GM19324 (cell line): ENCODE measurements around the gene BTBD19.
"Not testable (repeated sequence)": the region's sequence is repeated elsewhere in the genome, so short reads cannot be mapped to it uniquely, and the experiment has no call there.

ENCODE experiments used
- ATAC-seq: cut with Tn5 transposase; IDR thresholded peaks from one replicate; pipeline ENCODE4 v1.9.1; 2021; ENCODE audit warnings: mild to moderate bottlenecking, moderate library complexity; ENCODE audit not compliant: unreplicated experiment, low FRiP score

Gene BTBD19

DNA sequence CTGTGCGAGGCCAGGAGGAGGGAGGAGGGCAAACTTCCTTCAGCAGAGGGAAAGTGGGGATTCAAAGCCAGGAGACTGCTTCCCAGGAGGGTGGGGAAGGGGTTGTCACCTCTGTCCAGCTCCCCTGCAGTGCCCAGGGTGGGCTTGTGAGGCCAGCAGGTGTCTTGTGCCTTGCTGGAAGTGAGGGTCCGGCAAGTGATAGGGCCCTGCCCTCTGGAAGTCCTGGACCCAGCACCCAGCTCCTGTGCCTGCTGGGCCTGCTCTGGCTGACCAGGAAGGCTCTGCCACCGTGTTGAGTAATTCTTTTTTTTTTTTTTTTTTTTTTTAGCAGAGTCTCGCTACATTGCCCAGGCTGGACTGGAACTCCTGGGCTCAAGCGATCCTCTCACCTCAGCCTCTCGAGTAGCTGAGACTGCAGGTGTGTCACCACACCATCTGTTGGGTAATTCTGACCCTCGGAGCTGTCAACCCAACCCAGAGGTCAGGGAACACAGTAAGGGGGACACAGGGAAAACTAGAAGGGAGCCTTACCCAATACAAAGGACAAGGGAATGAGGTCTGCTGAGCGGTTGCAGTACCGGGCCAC is 21.4 kb upstream of the BTBD19 start:
- ATAC-seq, result no peak

DNA sequence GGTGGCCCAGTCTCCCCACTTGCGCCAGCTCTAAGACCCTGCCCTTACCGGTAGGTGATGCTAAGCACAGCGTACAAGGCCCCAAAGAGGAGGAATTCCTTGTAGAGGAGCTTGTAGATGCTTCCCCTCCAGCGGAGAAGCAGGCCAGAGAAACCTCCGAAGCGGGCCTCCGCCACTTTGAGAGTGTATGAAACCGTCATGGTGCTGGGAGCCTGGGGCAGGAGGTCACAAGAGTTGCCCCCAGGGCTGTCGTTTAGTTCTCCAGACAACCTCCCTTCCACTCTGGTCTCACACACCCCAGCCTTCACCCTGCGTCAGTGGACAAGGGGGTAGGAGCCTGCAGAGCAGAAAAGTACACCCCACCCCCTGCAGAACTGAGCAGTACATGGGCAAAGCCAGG is 20.8 kb upstream of the BTBD19 start:
- ATAC-seq, result no peak

DNA sequence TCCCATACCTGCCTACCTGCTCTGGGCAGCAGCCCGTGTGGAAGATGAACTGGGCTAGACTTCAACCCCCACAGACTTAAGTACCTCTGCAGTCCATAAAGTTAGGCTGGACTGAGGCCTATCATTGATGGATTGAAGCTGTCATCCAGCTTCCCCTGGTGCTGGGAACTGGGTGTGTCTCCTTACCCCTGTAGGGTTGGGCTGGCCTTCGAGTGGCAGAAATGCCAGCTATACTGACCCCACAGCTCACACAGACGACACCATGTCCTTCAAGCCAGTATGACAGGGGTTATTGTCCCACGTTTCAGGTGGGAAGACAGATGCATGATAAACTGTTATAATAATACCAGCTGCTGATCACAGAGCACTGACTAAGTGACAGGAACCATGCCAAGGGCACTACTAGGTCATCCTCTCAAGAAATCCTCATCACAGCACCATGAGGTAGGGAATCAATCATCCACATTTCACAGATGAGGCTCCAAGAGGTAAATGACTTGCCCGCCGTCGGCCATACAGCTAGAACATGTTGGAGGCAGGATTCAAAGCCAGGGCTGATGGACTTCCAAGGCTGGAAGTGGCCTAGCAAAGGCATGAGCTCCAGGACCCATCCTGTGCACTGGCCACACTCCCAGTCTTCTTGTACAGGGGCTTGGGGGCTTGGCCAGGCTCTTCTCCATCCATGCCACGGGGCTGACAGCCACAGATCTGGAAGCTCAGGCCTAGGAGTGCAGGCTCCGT is 20.0 kb upstream of the BTBD19 start, which contains the start of gene BEST4:
Gene BEST4, minus strand, starts transcription at position 51 of the 741 bp plus-strand sequence. CDS start 465 bp downstream, outside the sequence.
- no peak for ATAC-seq

DNA sequence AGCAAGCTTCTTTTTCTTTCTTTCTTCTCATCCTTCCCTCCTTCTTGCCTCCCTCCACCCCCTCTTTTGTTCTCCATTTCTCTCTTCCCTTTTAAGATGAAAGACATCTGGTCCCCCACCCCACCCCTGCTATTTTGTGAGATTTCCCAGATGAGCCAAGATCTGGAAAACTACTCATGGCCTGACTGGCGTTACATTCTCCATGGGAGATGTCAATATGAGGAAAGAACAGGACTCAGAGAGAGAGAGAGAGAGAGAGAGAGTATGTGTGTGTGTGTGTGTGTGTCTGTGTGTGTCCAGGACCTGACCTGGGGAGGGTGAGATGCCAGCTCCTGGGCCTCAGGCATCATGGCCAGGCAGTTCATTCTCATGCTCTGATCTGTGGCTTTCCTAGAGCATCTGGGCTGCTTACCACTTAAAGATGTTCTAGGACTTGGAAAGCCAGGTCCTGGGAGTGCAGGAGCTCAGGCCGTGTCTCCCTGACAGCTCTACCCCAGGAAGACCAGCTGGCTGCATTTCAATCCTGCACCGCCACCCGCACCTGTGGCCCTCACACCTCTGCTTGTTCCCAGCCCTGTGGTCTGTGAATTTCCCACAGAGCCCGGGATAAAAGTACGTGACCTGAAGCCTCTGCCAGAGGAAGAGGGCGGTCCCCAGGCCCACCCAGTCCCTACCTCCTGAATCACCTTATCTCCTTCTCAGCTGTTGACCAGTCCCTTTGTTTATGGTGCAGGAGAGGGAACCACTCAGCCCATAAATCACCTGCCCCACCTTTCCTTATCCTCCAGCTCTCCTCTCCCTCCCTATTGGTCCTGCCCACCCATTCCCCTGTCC is 17.1 kb upstream of the BTBD19 start:
- no peak for ATAC-seq

DNA sequence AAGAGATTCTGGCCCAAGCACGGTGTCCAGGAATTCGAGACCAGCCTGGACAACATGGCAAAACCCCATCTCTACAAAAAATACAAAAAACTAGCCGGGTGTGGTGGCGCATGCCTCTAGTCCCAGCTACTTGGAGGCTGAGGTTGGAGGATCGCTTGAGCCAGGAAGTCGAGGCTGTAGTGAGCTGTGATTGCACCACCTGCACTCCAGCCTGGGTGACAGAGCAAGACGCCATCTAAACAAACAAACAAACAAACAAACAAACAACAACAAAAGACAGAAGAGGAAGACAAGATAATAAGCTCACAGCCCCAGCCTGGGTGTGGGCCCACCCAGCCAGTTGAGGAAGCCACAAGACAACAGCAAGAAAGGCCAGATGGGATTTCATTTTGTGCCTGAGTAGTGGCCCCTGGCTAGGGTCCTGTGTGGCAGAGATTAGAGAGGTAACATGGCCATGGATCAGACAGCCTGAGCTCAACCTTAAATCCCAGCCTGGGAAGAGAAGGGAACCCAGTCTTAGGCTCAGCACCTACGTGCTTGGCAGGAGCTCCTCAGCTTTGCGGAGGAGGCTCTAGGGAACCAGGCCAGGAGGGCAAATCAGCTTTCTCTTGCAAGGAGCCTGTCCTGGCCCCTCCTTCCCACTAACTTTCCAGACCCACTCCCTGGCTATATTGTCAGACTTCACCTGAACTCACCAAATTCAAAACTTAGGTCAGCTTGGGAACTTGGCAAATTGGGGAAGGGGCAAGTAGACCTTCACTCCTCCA is 15.4 kb upstream of the BTBD19 start:
- no peak for ATAC-seq

DNA sequence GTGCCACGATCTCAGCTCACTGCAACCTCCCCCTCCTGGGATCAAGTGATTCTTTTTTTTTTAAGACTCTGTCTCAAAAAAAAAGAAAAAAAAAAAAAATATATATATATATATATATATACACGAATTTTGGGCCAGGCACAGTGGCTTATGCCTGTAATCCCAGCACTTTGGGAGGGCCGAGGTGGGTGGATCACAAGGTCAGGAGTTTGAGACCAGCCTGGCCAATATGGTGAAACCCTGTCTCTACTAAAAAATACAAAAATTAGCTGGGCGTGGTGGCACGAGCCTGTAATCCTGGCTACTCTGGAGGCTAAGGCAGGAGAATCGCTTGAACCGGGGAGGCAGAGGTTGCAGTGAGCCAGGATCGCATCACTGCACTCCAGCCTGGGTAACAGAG is 10.4 kb upstream of the BTBD19 start:
- not testable (repeated sequence) for ATAC-seq

DNA sequence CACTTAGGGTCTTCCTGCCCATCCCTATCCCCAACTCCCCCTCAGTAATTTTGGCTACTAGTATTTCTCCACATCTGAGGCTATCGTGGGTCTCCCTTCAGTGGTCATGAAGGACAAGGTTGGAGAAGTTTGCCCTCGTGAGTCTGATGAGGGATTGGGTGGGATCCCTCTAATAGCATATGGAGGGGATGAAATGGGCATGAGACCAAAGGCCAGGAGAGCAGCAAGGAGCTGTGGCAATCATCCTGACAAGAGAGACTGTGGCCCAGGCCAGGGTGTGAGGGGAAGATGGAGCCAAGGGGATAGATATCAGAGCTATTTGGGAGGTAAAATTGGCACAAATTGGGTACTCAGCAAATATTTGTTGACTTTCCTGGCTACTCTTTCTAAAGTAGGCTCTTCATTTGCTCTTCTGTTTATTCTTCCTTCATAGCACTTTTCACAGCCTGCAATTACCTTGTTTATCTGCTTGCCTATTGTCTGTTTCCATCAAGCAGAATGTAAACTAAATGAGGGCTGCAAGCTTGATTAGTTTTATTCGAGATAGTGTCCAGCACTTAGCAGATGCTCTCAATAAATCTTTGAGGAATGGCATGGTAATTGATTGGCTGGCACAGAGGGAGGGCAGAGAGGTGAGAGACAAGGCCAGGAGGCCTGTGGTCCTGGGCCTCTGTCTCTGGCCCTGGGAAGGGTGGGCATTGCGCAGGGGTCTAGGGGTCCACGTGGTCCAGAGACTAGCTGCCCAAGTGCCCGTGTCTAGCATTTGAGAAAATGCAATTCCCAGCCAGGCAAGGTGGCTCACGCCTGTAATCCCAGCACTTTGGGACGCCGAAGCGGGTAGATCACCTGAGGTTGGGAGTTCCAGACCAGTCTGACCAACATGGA is 9.6 kb upstream of the BTBD19 start:
- no peak for ATAC-seq

DNA sequence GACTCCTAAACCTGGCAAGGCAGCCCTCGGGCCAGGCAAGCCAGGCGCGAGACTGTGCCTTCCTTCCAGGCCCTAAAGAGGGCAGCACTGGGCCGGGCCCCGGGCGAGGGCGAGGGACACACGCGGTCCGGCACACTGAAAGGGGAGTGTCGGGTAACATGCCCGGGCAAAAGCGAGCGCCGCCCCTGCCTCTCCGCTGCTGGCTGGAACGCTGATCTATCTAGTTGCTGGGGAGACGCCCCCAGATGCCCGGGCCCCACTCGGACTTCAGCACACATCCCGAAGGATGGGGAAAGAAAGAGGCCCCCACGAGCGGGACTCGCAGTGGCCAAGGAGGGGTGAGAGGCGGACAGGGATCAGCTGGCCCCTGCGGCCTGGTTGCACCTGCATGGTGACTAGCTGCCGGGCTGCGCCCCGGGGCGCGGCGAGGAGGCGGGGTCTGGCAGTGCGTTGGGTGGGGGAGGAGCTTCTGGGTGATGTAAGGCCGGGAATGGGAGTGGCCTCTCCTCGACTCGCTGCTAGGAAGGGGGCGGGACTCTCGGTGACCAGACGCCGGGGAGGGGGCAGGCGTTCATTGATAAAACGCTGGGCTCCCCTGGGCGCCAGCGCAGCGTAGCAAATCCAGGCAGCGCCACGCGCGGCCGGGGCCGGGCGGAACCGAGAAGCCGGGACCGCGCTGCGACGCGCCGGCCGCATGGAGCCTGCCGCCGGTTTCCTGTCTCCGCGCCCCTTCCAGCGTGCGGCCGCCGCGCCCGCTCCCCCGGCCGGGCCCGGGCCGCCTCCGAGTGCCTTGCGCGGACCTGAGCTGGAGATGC is 8.3 kb upstream of the BTBD19 start, which contains the start of gene PLK3:
Gene PLK3, plus strand, starts transcription at position 608 of the 815 bp plus-strand sequence. Its CDS starts 87 bp downstream, at position 695.
- ATAC-seq, result peak; percentile 83

DNA sequence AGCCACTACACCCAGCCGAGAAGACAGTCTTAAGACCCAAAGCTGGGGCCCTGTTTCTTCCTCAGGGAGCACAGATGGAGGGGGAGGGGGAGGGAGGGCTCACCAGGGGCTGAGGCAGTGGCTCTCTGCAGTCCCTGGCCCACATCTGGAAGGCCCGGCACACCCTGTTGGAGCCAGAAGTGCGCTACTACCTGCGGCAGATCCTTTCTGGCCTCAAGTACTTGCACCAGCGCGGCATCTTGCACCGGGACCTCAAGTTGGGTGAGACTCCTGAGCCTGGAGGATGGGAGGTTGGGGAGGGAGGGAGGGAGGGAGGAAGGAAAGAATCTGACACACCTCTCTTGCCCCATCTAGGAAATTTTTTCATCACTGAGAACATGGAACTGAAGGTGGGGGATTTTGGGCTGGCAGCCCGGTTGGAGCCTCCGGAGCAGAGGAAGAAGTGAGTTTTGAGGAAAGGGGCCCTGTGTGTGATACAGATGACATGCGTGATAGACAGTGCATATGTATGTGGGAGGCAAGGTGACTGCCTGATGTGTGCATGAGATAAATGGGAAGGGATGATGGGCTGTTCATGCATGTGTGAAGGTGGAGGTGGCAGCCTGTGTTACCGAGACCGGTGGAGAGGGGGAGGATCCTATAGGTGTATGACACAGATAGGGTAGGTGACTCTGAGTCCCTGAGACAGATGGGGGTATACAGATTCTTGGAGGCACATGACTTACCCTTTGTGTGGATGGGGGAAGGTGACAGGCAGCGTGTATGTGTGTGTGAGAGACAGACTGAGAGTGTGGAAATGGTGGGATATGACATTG is 6.6 kb upstream of the BTBD19 start:
- ATAC-seq, result no peak

DNA sequence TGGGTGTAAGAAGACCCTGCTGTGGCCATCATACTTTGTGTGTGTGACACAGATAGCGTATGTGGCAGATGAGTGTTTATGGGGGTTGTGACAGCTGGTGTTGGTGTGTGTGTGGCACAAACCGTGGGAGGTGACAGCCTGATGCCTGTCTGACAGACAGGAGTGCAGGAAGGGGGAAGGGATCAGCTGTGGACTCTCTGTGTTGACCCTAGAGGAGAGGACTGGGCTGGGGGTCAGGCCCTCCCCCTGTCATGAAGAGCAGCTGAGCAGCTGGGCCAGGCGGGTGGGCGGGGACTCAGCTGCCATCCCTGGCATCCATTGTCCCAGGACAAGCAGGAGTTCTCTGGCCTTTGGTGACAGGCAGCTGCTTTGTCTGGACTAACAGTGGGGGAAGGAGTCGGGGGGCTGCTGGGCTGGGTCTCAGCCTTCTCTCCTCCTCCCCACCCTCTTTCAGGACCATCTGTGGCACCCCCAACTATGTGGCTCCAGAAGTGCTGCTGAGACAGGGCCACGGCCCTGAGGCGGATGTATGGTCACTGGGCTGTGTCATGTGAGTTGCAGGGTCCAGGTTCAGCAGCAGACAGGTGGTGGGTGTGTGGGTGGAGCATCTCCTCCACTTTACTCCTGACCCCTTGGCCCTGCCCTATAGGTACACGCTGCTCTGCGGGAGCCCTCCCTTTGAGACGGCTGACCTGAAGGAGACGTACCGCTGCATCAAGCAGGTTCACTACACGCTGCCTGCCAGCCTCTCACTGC is 5.8 kb upstream of the BTBD19 start:
- no peak for ATAC-seq

DNA sequence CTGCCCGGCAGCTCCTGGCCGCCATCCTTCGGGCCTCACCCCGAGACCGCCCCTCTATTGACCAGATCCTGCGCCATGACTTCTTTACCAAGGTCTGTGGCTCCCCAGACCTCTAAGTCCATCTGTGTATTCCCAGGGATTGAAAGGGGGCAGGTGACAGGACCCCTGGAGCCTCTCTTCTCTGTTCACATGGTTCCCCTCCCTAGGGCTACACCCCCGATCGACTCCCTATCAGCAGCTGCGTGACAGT is 5.3 kb upstream of the BTBD19 start:
- ATAC-seq, result no peak

DNA sequence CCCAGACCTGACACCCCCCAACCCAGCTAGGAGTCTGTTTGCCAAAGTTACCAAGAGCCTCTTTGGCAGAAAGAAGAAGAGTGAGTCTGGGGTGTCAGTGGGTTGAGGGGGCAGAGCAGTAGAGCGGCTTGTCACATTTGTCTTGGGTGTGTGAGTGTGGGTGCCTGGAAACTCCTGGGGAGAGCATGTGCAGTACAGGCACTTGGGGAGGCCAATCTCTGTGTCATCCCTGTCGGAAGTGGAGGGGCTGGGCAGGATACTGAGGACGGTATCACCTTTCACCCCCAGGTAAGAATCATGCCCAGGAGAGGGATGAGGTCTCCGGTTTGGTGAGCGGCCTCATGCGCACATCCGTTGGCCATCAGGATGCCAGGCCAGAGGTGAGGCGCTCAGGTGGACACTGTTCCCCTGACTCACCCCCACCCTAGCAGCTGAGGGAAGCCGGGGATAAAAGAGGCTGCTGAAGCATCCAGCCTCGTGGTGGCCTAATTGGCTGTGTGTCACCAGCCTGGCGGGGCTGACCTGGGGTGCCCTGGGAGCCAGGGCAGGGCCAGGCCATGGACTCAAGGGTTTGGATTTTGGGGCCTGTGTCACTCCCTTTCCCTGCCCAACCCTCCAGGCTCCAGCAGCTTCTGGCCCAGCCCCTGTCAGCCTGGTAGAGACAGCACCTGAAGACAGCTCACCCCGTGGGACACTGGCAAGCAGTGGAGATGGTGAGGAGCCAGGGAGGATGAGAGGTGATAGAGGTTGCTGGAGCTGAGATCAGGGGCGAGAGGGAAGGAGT is 4.8 kb upstream of the BTBD19 start:
- ATAC-seq, result no peak

DNA sequence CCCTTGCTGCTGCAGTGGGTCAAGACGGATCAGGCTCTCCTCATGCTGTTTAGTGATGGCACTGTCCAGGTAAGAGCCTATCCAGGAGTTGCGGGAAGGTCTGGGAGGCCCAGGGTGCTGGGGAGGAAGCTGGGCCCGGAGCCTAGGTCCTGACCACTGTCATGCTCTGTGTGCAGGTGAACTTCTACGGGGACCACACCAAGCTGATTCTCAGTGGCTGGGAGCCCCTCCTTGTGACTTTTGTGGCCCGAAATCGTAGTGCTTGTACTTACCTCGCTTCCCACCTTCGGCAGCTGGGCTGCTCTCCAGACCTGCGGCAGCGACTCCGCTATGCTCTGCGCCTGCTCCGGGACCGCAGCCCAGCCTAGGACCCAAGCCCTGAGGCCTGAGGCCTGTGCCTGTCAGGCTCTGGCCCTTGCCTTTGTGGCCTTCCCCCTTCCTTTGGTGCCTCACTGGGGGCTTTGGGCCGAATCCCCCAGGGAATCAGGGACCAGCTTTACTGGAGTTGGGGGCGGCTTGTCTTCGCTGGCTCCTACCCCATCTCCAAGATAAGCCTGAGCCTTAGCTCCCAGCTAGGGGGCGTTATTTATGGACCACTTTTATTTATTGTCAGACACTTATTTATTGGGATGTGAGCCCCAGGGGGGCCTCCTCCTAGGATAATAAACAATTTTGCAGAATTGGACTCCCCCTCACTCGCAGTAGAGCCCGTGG is 2.9 kb upstream of the BTBD19 start:
- ATAC-seq, result no peak

DNA sequence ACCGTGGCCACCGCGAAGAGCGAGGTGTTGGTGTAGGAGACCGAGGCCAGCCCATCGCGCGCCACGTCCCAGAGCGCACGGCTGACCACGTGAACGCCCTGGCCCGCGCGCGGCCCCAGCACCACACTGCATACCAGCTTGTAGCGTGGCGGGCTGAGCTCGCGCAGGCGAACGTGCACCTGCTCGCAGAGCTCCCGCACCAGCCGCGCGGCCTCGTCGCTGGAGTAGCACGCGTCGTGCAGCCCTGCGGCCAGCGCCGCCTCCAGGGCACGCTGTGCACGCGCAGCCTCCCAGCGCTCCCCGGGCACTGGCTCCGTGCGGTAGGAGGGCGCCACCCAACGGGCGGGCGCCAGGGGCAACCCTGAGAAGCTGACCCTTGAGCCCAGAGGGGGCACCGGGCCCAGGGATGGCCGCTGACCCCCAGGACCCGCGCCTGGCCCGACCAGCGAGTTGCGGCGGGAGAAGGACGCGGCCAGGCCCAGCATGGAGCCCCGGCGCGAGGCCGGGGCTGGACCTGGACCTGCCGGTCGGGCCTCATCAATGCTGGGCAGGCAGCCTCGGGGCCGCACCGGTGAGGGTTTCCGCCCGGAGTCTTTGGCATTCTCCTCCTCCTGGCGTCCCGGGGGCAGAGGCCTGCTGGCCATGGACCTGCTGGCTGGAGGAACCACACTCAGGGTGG is 2.2 kb upstream of the BTBD19 start:
- ATAC-seq, result no peak

DNA sequence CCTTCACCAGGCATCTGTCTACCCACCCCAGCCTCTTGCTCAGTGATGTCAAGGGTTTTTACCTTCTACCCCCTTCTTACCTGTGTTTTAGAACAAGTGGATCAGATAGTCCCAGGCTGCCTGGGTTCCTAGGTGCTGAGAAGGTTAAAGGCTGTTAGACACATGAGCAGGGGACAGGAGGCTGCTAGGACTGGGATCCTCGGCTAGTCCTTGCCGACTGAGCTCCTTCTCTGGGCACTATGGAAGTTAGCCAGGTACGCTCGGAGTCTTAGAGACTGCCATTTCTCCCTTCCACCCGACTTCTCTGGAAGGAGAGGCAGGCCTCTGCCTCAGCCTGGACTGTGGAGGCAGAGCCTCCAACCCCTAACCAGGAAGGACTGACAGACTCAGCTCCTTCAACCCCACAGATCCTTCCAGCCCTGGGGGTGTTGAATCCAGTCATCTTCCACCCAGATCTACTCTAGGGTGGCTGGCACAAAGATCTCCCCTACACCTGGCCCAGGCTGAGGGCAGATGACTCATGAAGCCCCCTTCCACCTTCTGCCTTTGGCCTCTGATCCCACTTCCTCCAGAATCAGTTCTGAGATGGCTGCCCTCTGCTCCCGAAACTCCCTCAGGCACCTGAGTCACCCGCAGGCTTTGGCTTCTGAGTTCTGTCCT is 1.5 kb upstream of the BTBD19 start, which contains the start of gene DYNLT4:
Gene DYNLT4, minus strand, starts transcription at position 648 of the 660 bp plus-strand sequence. CDS start 683 bp downstream, outside the sequence.
- ATAC-seq, result no peak
